Measurements from ENCODE around the gene RAP1GAP.
"Not testable (repeated sequence)": the region's sequence is repeated elsewhere in the genome, so short reads cannot be mapped to it uniquely, and the experiment has no call there.

RAP1GAP gene

DNA sequence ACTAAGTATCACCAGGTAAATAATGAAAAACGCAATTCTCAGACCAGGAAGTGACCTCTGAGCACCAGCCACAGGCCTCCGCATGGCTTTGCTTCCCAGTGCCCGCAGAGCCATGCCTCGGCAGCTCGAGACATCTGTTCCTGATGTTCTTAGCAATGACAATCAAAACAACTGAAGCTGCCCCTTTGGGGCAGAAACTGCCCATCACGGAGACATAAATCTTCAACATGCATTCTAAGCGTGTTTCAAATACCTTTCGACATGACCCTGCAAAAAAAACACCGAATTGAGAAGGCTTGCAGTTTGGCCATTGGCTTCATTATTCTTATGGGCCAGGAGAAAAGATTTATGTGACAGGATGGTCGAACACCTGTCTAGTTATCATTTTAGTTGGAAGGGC is 5.8 kb upstream of the RAP1GAP start:
- no peak for DNase-seq

DNA sequence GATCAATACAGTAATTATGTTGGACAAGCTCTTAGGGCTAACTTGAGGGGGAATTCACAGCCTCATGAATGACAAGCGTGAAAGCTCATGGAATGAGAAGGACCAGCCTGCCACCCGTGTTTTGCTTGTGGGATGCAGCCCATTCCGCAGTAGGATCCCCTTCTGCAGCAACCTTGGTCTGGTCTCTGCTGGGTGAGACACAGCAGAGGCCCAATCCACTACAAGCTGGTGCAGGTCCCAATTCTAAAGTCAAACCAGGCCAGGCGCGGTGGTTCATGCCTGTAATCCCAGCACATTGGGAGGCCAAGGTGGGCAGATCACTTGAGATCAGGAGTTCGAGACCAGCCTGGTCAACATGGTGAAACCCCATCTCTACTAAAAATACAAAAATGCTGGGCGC is 4.7 kb upstream of the RAP1GAP start:
- not testable (repeated sequence) for DNase-seq

DNA sequence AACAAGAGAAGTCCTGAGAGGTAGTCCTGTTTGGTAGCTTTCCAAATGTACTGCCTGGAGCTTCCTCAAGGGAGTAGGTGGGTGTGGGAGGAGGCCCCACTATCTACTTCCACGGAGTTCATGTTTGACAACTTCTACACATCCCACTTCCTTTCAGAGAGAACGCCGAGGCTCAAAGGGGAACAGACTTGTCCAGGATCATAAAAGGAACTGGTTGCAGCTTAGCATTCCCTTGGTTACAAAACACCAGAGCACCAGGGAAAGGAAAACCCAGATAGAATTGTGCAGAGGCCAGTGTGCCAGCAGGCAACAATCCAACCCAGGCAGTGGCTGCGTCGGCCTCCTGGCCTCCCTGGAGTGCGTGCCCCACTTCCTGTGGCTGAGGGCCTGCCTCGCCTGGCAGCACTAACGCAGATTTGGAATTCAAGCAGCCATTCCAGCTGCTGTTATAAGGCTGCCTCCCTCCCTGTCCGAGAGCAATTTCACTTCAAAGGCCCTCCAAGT is 4.2 kb upstream of the RAP1GAP start:
- DNase-seq = peak; percentile 75

DNA sequence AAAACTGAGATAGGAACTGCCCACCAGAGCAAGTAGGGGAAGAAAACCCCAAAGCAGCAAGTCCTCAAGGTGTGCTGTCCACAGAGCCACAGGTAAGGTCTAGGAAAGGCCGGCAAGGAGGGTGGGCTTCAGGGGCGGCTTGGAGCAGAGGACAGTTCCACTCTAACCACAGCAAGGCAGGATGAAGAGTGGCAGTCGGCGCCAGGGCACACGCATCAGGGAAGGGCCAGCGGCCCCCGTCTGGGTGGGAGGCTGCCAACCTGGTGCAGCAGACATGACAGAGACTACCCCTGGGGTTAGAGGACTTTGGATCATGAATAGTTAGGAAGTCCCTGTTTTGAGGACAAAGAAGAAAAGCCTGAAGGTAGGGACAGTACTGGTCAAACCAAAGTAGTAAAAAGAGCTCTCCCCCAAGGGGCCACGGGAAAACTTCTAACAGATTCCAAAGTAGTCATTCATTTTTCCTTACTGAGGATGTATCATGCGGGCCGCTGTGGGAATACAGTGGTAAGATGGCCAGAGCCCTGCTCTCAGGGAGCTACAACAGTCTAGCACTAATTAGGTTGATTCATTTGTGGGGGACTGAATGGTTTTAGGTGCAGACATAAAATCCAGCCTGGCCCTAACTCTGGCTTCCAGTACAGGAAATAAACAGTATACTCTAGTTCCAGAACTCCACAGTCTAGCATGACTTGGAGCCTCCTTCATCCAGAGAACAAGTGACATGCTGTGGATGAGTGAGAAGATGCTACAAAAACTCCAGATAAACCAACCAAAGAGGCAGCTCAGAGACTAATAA is 3.5 kb upstream of the RAP1GAP start:
- no peak for DNase-seq

DNA sequence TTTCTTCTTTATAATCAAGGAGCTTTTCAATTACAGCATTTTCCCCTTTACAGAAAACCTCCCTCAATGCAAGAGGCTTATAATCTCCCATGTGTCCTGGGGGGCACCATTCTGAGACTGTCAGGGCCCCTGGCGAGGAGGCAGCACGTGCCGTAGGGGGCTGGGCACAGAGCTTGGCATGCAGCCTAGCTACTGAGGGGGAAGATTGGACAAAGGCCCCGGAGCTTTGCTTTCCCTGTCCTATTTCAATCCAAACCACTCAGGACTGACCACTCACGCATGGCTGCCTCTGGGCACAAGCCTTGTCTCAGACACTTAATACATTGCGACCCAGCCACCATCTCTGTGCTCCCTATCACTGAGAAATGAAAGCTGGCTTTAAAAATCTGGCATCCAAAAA is 2.8 kb upstream of the RAP1GAP start:
- DNase-seq = peak; percentile 24

DNA sequence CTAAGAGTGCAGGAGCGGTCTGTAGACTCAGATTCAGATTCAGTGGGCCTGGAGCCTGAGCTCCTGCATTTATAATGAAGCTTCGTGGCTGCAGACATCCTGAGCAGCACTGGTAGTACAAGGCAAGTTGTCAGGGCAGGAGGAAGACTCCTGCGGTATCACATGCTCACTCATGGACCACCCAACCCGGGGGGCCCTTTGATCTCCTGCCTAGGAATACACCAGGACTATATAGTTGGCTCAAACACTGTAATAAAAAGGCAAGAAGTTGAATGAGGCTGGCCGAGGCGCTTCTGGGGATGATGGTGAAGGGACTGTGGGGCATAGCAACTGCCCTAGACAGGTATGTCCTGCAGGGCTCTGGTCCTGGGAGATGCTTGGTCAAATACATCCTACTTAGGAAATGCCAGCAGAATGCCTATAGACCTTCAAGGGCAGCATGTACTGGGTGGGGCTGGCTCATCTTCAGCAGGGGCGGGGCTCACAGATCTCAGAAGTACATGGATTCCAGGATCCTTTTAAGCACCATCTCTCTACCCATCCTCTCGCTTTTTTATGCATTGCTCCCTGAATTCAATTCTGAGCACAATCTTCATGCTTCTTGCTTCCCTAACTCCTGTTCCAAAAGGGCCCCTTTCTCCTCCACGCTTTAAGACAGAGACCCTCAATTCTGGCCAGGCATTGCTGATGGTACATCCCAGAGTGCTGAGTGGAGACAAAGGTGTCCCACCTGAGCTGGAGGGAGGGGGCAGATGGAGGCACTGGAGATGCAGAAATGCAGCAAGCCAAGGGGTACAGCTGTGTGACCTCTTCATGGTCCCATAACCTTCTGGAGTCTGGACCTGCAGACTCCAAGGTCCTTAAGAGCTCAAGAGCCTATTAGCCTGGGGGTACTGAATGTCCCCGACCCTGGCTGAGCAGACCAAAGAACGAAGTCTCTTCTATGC is 2.1 kb upstream of the RAP1GAP start:
- peak; percentile 15 for DNase-seq

DNA sequence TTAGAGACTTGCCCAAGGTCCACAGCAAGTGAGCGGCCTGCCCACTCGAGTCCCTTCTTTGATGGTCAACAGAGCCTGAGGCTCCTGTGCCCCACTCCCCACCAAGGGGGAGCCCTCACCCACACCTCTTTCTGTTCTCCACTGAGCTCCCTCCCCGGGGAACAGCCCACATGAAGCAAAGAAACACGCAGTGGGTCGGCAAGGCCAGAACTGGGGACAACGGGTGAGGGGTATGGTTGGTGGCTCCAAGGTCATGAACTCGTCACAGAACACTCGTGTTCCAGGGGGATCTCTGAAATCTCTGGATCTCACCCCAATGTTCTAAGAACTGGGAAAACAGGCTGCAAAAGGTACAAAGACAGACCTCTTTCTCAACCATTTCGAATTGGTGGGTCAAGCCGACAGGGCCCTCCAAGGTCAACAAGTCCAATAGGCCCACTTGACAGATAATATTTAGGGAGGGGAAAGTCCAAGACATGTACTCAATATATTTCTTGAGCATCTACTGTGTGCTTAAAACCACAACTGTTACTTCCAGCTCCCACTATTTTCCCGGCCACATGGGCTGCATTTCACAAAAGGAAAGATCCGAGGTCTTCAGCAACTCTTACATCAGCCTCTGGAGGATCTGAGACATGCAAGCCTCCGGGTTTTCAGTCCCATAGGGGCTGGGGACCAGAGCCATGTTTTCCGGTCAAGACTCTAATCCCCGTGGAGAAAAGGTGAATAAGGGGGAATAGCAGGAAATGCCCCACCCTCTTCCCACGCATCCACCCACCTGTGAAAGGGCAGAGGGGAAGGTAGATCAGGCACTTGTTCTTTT is 1.1 kb upstream of the RAP1GAP start:
- no peak for DNase-seq

DNA sequence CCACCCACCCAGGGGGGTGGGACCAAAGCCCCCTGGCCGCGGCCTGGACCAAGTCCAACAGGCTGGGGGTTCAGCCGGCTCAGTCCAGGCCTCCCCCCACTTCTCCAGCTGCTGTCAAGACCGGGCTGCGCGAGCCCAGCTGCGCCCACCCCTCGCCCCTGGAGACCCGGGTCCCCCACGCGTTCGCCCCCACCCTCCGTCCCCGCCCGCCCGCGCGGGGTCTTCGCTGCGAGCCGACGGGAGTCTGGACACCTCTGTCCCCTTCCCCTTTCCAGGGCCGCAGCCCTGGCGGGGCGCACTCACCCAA is 253 bp downstream of the RAP1GAP start:
- no peak for DNase-seq

DNA sequence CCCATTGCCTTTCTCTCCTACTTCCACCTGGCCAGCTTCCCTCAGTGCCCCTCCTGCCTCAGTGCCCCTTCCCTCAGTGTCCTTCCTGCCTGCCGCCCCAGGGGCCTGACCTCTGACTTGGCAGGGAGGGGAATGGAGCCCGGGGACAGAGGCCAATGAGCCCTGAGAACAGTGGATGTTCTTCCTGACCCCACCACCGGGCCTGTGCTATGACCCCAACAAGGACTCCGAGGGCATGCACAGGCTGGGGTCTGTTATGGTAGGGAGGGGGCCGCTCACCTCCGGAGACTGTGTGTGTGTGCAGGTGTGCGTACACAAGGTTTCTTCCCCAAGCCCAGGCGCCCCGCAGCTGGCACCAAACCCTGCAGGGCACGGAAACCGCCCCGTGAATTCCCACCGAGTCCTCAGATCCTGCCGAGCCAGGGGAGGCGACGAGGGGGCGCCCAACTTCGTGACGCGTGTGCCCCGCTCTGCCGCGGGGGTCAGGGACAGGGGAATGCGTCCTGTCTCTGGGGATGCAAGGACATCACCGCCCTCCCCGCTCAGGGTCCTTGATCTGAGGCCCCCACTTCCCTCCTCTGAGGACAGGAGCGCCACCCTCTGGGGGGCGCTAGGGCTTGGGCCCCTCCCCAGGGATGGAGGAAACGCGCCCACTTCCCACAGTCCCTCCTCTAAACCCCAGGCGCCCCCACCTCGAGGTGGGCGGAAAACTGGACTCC is 766 bp downstream of the RAP1GAP start:
- DNase-seq = no peak

DNA sequence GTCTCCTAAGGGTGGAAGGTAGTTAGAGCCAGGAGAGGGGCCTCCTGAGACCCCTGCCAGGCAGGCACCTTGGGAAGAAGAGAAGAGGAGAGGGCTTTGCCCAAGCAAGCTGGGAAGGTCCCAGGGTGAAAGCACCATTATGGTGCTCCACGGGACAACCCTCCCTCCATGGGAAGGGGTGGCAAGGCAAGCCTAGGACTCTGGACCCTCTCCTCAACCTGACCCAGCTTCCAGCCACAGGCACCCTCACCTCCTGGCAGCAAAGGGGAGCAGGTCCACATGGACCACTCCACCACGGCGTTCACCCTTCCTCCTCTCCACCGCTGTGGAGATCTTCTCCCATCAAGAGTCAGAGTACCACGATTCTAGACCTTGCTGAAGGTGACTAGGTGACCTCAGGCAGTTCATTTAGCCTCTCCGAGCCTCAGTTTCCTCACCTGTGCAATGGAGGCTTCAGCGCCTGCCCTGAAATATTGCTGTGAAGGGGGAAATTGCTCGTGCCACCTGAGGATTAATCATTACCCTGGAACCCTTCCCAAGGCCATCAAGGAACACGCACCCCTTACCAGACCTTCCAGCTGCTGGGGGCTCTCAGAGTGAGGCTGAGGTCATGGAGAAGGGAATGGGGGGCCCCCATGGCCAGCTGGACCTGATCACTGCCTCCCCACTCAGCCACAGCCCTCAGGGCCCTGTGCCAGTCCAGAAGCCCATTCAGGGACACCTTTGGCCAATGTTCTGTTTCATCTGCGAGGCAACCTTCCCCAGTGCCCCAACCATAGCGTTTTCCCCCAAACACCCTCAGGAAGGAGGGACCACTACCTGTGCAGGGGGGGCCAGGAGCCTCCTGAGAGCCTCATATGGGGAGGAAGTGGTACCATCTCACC is 1.6 kb downstream of the RAP1GAP start:
- no peak for DNase-seq

DNA sequence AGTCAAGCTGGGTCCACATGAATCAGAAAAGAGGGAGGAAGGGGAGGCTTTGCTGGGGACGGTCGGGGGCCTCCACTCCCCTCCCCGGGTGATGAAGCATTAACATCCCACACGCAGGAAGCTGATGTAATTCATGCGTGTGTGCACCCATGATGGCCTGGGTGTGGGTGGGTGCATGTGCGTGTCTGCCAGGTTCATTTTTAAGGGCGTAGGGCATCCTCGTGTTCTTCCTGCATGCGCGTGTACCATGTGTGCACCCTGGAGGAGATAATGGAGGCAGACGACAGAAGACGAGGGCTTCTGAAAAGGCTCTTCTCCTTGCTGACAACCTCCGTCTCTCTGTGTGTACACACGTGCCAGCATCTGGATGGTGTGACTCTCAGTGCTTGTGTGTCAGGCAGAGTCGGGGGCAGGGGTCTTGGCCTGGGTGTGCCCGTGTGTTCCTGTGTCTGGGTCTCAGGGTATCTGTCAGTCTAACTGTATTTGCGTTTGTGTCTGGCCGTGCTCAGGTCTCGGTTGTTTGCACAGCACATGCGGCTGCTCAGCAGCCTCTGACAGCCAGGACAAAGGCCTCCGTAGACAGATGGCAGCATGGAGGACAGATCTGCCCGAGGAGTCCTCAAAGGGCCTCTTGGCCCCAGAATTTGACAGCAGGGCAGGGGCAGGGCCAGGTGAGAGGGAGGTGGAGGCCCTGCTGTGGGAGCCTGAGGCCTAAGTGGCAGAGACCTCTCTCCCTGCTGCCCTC is 2.4 kb downstream of the RAP1GAP start:
- DNase-seq = no peak

DNA sequence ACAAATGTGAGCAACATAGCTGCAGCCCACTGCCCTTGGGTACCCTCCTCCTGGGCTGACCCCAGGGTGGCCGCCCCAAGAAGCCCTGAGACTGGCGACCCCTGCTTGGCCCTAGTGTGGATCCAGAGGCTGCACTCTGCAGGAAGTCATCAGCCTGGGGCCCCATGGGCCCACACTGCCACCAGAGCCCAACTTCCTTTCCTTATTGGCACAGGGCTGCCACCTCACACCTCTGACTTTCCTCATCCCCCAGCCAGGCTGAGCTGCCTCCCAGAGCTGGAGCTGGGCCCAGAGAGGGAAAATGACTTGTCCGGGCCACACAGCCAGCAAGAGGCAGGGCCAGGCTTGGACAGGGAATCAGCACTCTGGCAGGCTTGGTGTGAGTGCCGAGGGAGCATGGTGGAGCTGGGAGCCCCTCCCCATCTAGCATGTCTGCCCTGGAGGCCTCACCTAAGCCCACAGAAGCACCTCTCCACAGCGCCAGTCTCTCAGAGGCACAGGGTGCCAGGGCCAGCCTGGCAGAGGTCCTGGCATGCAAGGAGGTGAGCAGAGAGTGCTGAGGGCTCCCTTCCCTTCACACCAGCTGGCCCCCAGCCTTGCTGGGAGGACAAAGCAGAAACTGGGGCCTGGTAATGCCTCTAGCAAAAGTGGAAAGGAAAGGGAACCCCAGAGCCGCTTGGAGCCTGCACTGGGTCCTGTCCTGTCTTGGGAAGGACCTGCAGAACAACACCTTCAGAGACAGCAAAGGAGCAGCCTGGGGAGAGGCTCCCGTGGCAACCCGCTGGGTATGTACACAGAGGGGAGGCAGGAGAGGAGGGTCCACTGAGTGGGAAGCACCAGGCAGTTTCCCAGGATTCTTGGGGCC is 3.2 kb downstream of the RAP1GAP start:
- DNase-seq = peak; percentile 57

DNA sequence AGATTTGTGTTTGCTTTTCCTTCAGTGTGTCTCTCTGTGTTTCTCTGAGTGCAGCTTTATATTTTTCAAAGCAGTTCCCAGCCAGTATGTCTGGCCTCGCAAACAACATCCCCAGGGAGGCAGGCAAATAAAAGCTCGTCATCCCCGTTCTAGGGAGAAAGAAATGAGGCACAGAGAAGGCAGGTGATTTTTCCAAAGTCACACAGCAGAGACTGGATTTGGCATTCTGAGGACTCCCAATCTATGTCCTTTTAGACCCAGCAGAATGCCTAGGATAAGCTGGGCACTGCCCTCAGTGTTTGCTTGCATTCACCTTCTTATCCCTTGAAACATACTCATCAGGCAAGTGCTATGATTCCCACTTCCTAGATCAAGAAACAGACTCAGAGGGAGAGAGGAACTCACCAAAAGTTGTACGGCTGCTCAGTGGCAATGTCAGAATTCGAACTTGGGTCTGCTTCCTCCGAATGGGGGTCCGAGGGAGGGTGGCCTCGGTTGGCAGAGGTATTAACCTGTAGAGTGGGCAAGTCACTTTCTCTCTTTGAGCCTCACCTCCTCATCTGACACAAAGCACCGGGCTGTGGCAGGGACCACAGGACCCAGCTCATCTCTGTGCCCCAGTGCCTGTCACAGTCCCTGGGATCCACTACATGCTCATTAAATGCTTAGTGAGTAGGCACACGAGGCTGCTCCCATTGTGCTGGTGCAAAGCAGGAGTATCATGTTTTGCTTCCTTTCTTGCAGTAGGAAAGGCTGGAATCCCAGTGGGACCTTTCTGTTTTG is 4.2 kb downstream of the RAP1GAP start:
- DNase-seq = no peak

DNA sequence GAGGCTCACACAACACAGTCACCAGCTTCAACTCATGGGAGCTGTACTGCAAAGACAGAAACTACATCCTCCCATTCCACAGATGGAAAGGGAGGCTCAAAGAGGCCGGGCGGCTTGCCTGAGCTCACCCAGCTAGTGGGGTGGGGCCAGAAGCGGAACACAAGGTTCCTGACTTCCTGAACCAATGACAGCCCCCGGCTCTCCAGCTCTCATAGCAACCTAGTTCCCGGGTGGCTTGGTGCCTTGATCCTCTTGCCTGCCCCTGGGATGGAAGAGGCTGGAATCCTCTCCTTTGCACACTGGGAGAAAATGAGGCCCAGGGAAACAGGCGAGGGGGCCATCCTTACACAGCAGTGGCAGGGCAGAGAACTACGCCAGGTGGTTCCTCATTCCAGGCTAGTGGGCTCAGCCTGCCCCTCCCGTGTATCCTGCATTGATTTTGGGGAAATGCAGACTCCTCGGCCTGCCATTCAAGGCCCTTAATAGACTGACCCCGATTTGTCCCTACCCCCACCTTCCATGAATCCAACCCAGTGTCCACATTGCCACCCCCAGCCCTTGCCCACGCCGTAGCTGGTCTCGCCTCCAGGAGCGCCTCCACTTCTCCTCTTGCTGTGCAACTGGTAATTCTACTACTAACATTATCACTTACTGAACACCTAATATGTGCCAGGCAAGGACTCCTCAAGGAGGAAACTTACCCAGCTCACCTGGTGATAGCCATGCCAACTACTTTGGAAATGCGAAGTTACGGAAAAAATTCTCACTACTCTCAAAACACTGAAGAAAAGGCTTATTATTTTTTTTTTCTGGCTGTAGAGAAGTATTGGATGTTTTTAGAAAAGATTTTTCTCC is 5.0 kb downstream of the RAP1GAP start:
- no peak for DNase-seq

DNA sequence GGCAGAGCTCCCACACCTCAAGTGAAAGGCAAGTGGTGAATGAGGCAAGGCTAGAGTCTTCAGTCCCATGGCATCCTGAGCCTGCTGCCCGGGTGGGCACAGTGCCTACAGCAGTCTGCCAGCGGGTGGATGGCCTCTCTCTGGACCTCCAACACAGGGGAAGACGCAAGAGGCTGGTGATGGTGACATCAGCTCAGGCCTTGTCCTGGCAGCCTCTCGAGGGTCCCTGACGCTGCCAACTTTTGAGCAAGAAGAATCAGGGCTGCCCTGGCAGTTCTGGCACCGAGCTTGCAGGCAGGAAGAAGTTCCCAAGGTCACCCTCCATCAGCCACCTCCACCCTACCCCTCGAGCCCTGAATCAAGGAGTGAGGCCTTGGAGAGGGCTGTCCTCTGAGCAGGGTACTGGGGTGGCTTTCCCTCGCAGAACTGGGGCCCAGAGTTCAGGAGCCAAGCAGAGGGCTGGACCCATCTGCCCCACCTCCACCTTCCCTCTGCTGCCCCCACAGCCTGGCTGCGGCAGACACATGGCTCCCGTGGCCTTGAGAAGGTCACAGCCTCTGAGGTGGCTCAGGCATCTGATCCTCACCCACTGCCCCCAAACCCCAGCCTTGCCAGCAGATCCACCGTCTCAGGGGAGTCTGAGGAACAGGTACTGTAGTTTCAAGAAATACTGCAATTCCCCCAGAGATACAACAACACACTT is 5.8 kb downstream of the RAP1GAP start:
- DNase-seq = no peak

DNA sequence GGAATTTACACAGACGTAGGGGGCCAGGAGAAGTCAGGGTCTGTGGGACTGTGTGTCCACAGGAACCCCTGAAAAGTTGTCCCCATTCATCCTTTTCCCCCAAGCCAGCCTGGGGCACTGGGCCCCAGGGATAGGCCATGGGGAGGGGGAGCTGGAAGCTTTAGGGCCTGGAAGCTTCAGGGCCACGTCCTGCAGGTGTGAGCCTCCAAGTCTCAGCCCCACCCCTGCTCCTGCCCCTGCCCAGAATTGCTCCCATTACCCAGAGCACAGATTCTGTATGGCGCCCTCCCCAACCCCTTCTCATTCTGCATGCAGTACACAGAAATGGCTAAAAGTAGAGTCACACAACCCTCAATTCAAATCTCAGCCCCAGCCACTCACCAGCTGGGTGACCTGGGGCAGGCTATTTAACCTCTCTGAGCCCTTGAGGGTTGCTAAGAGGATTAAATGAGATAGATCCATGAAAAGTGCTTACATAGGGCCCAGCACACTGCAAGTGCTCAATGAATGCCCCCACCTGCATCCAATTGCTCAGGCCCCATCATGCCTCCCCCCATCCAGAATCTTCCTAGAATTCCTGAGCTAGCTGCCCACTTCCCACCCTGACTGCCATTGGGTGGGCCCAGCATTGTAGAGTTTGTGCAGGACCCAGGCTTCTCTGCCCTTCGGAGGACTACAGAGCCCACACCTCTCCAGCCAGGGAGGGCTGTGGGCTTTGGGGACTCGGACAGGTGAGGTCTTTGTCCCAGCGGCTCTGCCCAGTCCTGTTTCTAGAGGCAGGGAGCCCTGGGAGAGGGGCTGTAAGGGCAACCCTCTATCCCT is 6.5 kb downstream of the RAP1GAP start:
- no peak for DNase-seq

Data from right hindlimb (tissue), 1 donor.